Measurements from ENCODE around the gene PARN. TPM values are rescaled to one million over a fixed set of nuclear protein-coding genes. Genes with fewer than 3 reads are reported as not detected.
"Not testable (repeated sequence)": the region's sequence is repeated elsewhere in the genome, so short reads cannot be mapped to it uniquely, and the experiment has no call there.

The PARN gene
- total and polyA plus RNA-seq, 4 experiments from 2014 or later: 41.5 to 46.4 (median 44.7) TPM

DNA sequence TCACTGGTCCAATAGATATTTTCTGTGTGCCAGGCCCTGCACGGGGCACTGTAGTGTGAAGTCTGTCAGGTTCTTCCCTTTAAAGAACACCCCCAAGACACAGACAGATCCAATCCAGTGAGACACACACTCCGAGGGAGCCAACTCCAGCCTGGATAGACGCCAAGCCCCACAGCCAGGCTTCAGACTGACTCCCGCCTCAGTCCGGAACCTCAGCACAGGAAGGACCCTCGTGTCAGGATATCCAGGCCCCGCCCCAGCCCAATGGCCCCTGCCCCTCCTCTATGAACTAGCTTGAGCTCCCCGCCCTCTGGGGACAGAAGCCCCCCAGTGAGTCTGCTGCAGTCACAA is 228.4 kb downstream of the PARN start:
- H3K9me3 ChIP-seq (ENCODE audit: control insufficient read depth in 1 of 2, low read length in 2 of 2); H3K4me1 Mint-ChIP-seq; H3K4me3 Mint-ChIP-seq; H3K27me3 ChIP-seq (ENCODE audit: insufficient read depth, low read length); DNase-seq; H3K36me3 ChIP-seq (ENCODE audit: insufficient read depth, low read length); H3K27ac ChIP-seq (ENCODE audit: low read depth, low read length); H3K4me1 ChIP-seq (ENCODE audit: insufficient read depth, low read length); intact Hi-C loops (cut with micrococcal nuclease); CTCF ChIA-PET (ENCODE audit: partially characterized antibody); H3K4me3 ChIP-seq (ENCODE audit: low read length in 2 of 2); H3K27ac Mint-ChIP-seq; H3K36me3 Mint-ChIP-seq; POLR2A ChIA-PET (ENCODE audit: partially characterized antibody); H3K9me3 Mint-ChIP-seq; H3K27me3 Mint-ChIP-seq: not testable (repeated sequence)

GRCh38 chr16:14400978-14401710 is 228.9 kb downstream of the PARN start:
- CTCF ChIA-PET (ENCODE audit: partially characterized antibody): not testable (repeated sequence)

DNA sequence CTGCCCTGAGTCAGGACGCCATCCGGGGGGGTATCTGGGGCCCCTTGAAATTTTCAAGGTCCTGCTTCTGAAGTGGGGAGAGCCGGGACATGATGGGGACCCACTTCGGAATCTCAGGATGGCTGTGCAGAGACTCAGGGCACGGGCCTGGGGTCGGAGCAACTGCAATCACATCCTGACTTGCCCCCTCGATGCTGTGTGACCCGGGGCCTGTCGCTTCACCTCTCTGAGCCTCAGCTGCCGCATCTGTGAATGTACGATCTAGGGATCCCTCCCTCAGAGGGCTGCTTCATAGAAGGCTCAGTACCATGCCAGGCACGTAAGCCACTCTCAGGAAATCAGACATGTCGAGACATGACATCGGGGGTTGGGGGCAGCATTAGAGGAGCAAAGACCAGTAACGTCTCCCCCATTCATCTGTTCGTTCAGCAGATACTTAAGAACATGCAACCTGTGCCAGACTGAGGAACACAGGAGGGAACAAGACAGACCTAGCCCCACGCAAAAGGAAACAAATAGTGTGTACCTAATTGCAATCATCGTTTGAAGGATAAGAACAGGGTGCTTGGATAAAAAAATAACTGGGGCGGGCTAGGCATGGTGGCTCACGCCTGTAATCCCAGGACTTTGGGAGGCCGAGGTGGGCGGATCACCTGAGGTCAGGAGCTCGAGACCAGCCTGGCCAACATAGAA is 229.6 kb downstream of the PARN start:
- Mint-ChIP-seq H3K4me3 (no peak overlapping the region), H3K4me1 (peaks cover 0 to 4% (median 3%) of the 10 kb centered on the region in 4 donors), H3K36me3 (no peaks in the 10 kb centered on the region), H3K9me3 (no peaks in the 10 kb centered on the region), H3K27me3 (peaks cover 3 to 6% of the 10 kb centered on the region in 2 donors), H3K27ac (no peak overlapping the region)
- no peak for DNase-seq
- no peak overlapping the region for H3K27ac ChIP-seq (ENCODE audit: low read depth, low read length)
- intact Hi-C loops (cut with micrococcal nuclease): no loop called here
- no peaks in the 10 kb centered on the region for H3K36me3 ChIP-seq (ENCODE audit: insufficient read depth, low read length)
- H3K27me3 ChIP-seq (ENCODE audit: insufficient read depth, low read length): no peaks in the 10 kb centered on the region
- ChIA-PET POLR2A (ENCODE audit: partially characterized antibody) (no interaction called here), CTCF (ENCODE audit: partially characterized antibody) (no interaction called here)
- H3K4me3 ChIP-seq (ENCODE audit: low read length in 2 of 2): no peak overlapping the region
- H3K9me3 ChIP-seq (ENCODE audit: control insufficient read depth in 1 of 2, low read length in 2 of 2): no peaks in the 10 kb centered on the region
- H3K4me1 ChIP-seq (ENCODE audit: insufficient read depth, low read length): no peaks in the 10 kb centered on the region

More at GRCh38 chr16:14400978-14401710, 228.9 kb downstream of the PARN start:
- H3K27ac ChIP-seq (ENCODE audit: low read depth, low read length); H3K27me3 Mint-ChIP-seq; H3K9me3 ChIP-seq (ENCODE audit: control insufficient read depth in 1 of 2, low read length in 2 of 2); H3K4me3 Mint-ChIP-seq; H3K36me3 Mint-ChIP-seq; H3K4me1 Mint-ChIP-seq; H3K36me3 ChIP-seq (ENCODE audit: insufficient read depth, low read length); H3K4me1 ChIP-seq (ENCODE audit: insufficient read depth, low read length); H3K4me3 ChIP-seq (ENCODE audit: low read length in 2 of 2); intact Hi-C loops (cut with micrococcal nuclease); H3K27ac Mint-ChIP-seq; POLR2A ChIA-PET (ENCODE audit: partially characterized antibody); DNase-seq; H3K27me3 ChIP-seq (ENCODE audit: insufficient read depth, low read length); H3K9me3 Mint-ChIP-seq: not testable (repeated sequence)

DNA sequence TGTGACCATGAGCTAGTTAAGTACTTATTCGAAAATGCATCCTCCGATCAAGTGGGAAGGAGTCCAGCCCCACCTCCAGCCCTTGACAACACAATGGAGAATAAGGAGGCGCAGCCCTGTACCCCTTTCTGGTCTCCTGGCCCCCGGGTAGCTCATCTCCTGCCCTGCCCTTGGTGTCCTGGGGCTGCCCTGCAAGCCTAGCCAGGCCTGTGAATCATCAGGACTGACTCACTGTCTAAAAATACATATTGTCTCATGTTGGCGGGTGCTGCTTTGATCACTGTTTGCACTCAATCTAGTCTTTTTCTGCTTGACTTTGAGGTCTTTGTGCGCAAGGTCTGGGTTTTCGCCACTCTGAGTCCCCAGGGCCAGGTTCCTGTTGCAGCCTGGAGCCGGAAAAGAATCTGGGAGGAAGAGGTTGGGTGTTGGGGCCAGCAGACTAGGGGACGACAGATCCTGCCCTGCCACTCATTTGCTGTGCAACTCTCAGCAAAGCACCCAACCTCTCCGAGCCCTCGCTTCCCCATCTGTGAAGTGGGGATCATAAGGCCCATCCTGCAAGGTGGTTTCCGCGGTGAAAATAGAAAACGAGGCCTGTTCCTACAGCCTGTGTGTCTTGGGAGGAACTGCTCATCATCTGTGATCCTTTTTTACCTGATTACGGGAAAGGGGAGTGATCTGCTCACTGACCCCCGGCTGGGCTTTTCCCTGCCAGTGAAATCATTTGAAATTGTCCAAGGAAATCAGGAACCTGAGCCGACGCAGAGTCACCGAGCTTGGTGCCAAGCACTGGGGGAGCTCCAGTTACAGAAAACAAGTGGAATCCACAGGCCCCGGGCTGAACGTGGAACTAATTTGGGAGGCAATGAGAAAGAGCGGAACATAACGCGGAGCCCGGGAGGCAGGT is 230.4 kb downstream of the PARN start:
- Histone ChIP-seq H3K36me3 (ENCODE audit: insufficient read depth, low read length) (no peaks in the 10 kb centered on the region), H3K4me3 (ENCODE audit: low read length in 2 of 2) (no peak overlapping the region), H3K27ac (ENCODE audit: low read depth, low read length) (no peak overlapping the region), H3K27me3 (ENCODE audit: insufficient read depth, low read length) (no peaks in the 10 kb centered on the region), H3K9me3 (ENCODE audit: control insufficient read depth in 1 of 2, low read length in 2 of 2) (no peaks in the 10 kb centered on the region), H3K4me1 (ENCODE audit: insufficient read depth, low read length) (no peaks in the 10 kb centered on the region)
- POLR2A ChIA-PET (ENCODE audit: partially characterized antibody): no interaction called here
- DNase-seq: no peak
- Mint-ChIP-seq H3K27me3 (peaks cover 3 to 6% of the 10 kb centered on the region in 2 donors), H3K36me3 (no peaks in the 10 kb centered on the region), H3K4me1 (no peaks in the 10 kb centered on the region), H3K9me3 (no peaks in the 10 kb centered on the region), H3K27ac (no peak overlapping the region), H3K4me3 (no peak overlapping the region)
- CTCF ChIA-PET (ENCODE audit: partially characterized antibody): no interaction called here
- intact Hi-C loops (cut with micrococcal nuclease): no loop called here

GRCh38 chr16:14398014-14398717 is 231.9 kb downstream of the PARN start:
- no peak for DNase-seq
- H3K36me3 ChIP-seq (ENCODE audit: insufficient read depth, low read length): no peaks in the 10 kb centered on the region
- ChIA-PET CTCF (ENCODE audit: partially characterized antibody) (no interaction called here), POLR2A (ENCODE audit: partially characterized antibody) (no interaction called here)
- H3K4me3 ChIP-seq (ENCODE audit: low read length in 2 of 2): no peak overlapping the region
- no peaks in the 10 kb centered on the region for H3K9me3 ChIP-seq (ENCODE audit: control insufficient read depth in 1 of 2, low read length in 2 of 2)
- no peaks in the 10 kb centered on the region for H3K4me1 ChIP-seq (ENCODE audit: insufficient read depth, low read length)
- Mint-ChIP-seq H3K27ac (no peak overlapping the region), H3K4me3 (no peak overlapping the region), H3K36me3 (no peaks in the 10 kb centered on the region), H3K27me3 (peaks cover 3 to 6% of the 10 kb centered on the region in 2 donors), H3K4me1 (no peaks in the 10 kb centered on the region), H3K9me3 (no peaks in the 10 kb centered on the region)
- no peaks in the 10 kb centered on the region for H3K27me3 ChIP-seq (ENCODE audit: insufficient read depth, low read length)
- intact Hi-C loops (cut with micrococcal nuclease): no loop called here
- no peak overlapping the region for H3K27ac ChIP-seq (ENCODE audit: low read depth, low read length)

DNA sequence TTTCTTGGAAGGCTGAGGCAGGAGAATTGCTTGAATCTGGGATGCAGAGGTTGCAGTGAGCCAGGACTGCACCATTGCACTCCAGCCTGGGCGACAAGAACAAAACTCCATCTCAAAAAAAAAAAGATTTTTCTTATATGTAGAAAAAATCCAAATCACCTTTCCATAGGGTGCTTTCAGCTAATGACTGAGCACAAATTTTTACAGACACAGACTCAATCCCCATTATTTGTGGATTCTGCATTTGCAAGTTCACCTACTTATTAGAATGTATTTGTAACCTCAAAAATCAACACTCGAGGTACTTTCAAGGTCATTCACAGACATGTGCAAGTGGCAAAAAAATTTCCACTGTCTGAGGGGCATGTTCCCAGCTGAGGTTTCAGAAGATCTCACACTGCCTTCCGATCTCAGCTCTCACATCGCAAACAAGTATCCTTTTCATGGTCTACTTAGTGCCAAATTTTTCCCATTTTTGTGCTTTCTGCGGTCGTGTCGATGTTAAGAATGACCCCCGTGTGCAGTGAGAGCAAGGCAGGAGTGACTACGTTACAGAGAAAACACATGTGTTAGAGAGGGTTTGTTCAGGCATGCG is 234.3 kb downstream of the PARN start:
- intact Hi-C loops (cut with micrococcal nuclease); H3K9me3 ChIP-seq (ENCODE audit: control insufficient read depth in 1 of 2, low read length in 2 of 2); H3K27ac Mint-ChIP-seq; H3K27me3 Mint-ChIP-seq; CTCF ChIA-PET (ENCODE audit: partially characterized antibody); H3K4me1 ChIP-seq (ENCODE audit: insufficient read depth, low read length); H3K36me3 ChIP-seq (ENCODE audit: insufficient read depth, low read length); POLR2A ChIA-PET (ENCODE audit: partially characterized antibody); DNase-seq; H3K27ac ChIP-seq (ENCODE audit: low read depth, low read length); H3K4me1 Mint-ChIP-seq; H3K9me3 Mint-ChIP-seq; H3K27me3 ChIP-seq (ENCODE audit: insufficient read depth, low read length); H3K36me3 Mint-ChIP-seq; H3K4me3 ChIP-seq (ENCODE audit: low read length in 2 of 2); H3K4me3 Mint-ChIP-seq: not testable (repeated sequence)

- Histone ChIP-seq H3K4me3 (ENCODE audit: low read length in 2 of 2) (no peak overlapping the region), H3K9me3 (ENCODE audit: control insufficient read depth in 1 of 2, low read length in 2 of 2) (no peaks in the 10 kb centered on the region), H3K36me3 (ENCODE audit: insufficient read depth, low read length) (no peaks in the 10 kb centered on the region), H3K27ac (ENCODE audit: low read depth, low read length) (no peak overlapping the region), H3K27me3 (ENCODE audit: insufficient read depth, low read length) (no peaks in the 10 kb centered on the region), H3K4me1 (ENCODE audit: insufficient read depth, low read length) (no peaks in the 10 kb centered on the region)
- ChIA-PET POLR2A (ENCODE audit: partially characterized antibody) (no interaction called here), CTCF (ENCODE audit: partially characterized antibody) (no interaction called here)
- intact Hi-C loops (cut with micrococcal nuclease): no loop called here
- no peaks in the 10 kb centered on the region for H3K4me1 Mint-ChIP-seq
- DNase-seq: no peak
- H3K4me3 Mint-ChIP-seq: no peak overlapping the region
- H3K9me3 Mint-ChIP-seq: no peaks in the 10 kb centered on the region
- no peak overlapping the region for H3K27ac Mint-ChIP-seq
- H3K27me3 Mint-ChIP-seq: peaks cover 0 to 3% of the 10 kb centered on the region in 2 donors
- H3K36me3 Mint-ChIP-seq: no peaks in the 10 kb centered on the region
These were observed 235.2 kb downstream of the PARN start for GRCh38 chr16:14394834-14395233.
